Trophoblast cell (in vitro differentiated cells and primary cell): Measurements from ENCODE around the gene PTPRE.

Experiments
- DNase-seq, 2 donors: peaks; one replicate each; pipeline ENCODE4 v3.0.0-alpha.2; 2016
- H2AFZ ChIP-seq: 2 replicates; pipeline ENCODE4 v1.6.1; 2013; ENCODE audit warnings: low read length, moderate library complexity, mild to moderate bottlenecking; ENCODE audit not compliant: insufficient read depth, poor library complexity
- H2AK5ac ChIP-seq: 2 replicates; pipeline ENCODE4 v1.6.1; 2013; ENCODE audit warnings: mild to moderate bottlenecking, low read length
- H2BK120ac ChIP-seq: 2 replicates; pipeline ENCODE4 v1.6.1; 2013; ENCODE audit warnings: low read length, mild to moderate bottlenecking, moderate library complexity; ENCODE audit not compliant: insufficient read depth, poor library complexity
- H2BK12ac ChIP-seq: 2 replicates; pipeline ENCODE4 v1.6.1; 2013; ENCODE audit warnings: mild to moderate bottlenecking, low read length, moderate library complexity
- H2BK5ac ChIP-seq: 2 replicates; pipeline ENCODE4 v1.6.1; 2013; ENCODE audit warnings: low read length, low read depth, moderate library complexity, mild to moderate bottlenecking; ENCODE audit not compliant: poor library complexity
- H3K14ac ChIP-seq: 2 replicates; pipeline ENCODE4 v1.6.1; 2013; ENCODE audit warnings: mild to moderate bottlenecking, low read length
- H3K18ac ChIP-seq: 2 replicates; pipeline ENCODE4 v1.6.1; 2013; ENCODE audit warnings: mild to moderate bottlenecking, low read length
- H3K23ac ChIP-seq: 2 replicates; pipeline ENCODE4 v1.6.1; 2013; ENCODE audit warnings: low read length
- H3K27ac ChIP-seq: 2 replicates; pipeline ENCODE4 v1.5.1; 2013; ENCODE audit warnings: low read depth, mild to moderate bottlenecking, inconsistent platforms, low read length, moderate library complexity
- H3K27me3 ChIP-seq: 2 replicates; pipeline ENCODE4 v1.6.1; 2013; ENCODE audit warnings: inconsistent platforms, mild to moderate bottlenecking, low read length, moderate library complexity; ENCODE audit not compliant: insufficient read depth
- H3K36me3 ChIP-seq, 2 experiments: 1 replicate in 1 of 2; 2 replicates in 1 of 2; pipeline ENCODE4 v1.6.1; 2013; ENCODE audit warnings: low read length in 2 of 2, mild to moderate bottlenecking in 2 of 2, moderate library complexity in 1 of 2; ENCODE audit not compliant: insufficient read depth in 2 of 2, control insufficient read depth in 1 of 2
- H3K4ac ChIP-seq: 2 replicates; pipeline ENCODE4 v1.6.1; 2013; ENCODE audit warnings: low read depth, mild to moderate bottlenecking, low read length, moderate library complexity
- H3K4me1 ChIP-seq, 2 experiments: 1 replicate in 1 of 2; 2 replicates in 1 of 2; pipeline ENCODE4 v1.6.1; 2013; ENCODE audit warnings: low read length in 2 of 2, mild to moderate bottlenecking in 2 of 2, moderate library complexity in 1 of 2; ENCODE audit not compliant: insufficient read depth in 2 of 2, control insufficient read depth in 1 of 2
- H3K4me2 ChIP-seq: 2 replicates; pipeline ENCODE4 v1.6.1; 2013; ENCODE audit warnings: inconsistent platforms, mild to moderate bottlenecking, low read length, moderate library complexity
- H3K4me3 ChIP-seq: 2 replicates; pipeline ENCODE4 v1.5.1; 2013; ENCODE audit warnings: mild to moderate bottlenecking, low read depth, low read length, inconsistent platforms
- H3K79me1 ChIP-seq: one replicate; pipeline ENCODE4 v1.6.1; 2013; ENCODE audit warnings: low read length
- H3K79me2 ChIP-seq: 2 replicates; pipeline ENCODE4 v1.6.1; 2013; ENCODE audit warnings: low read length, mild to moderate bottlenecking; ENCODE audit not compliant: control insufficient read depth, insufficient read depth, poor library complexity
- H3K9ac ChIP-seq: 2 replicates; pipeline ENCODE4 v1.6.1; 2013; ENCODE audit warnings: mild to moderate bottlenecking, low read length
- H3K9me3 ChIP-seq: 2 replicates; pipeline ENCODE4 v1.6.1; 2013; ENCODE audit warnings: low read depth, mild to moderate bottlenecking, control low read depth, inconsistent platforms, low read length; ENCODE audit not compliant: insufficient read depth
- H4K12ac ChIP-seq: 2 replicates; pipeline ENCODE4 v1.6.1; 2013; ENCODE audit warnings: low read depth, mild to moderate bottlenecking, low read length, moderate library complexity
- H4K8ac ChIP-seq: 2 replicates; pipeline ENCODE4 v1.6.1; 2013; ENCODE audit warnings: low read depth, mild to moderate bottlenecking, low read length, moderate library complexity
- H4K91ac ChIP-seq: one replicate; pipeline ENCODE4 v1.6.1; 2013; ENCODE audit warnings: low read depth, mild to moderate bottlenecking, low read length, moderate library complexity
- WGBS: extraction: QIAGEN DNeasy Blood & Tissue Kit; methylation state at CpG from one replicate; pipeline ENCODE4 v1.1.7; 2013; ENCODE audit warnings: missing lambda C conversion rate; ENCODE audit not compliant: insufficient read length, insufficient coverage; ENCODE audit errors: extremely low coverage; 5-methylcytosine and 5-hydroxymethylcytosine counted together

PTPRE gene

GRCh38 chr10:127866276-127867013, 40.5 kb upstream of the PTPRE start:
- H3K4me2 ChIP-seq = no peak overlapping the region
- no CpG with 5 or more reads among the region's 8 CpGs for WGBS
- no peak overlapping the region for H3K18ac ChIP-seq
- no peak overlapping the region for H3K9ac ChIP-seq
- no peak overlapping the region for H3K4me3 ChIP-seq
- H3K36me3 ChIP-seq = no peaks in the 10 kb centered on the region
- no peak overlapping the region for H2BK5ac ChIP-seq
- H4K12ac ChIP-seq = no peak overlapping the region
- no peaks in the 10 kb centered on the region for H3K27me3 ChIP-seq
- H3K4me1 ChIP-seq = peaks cover 0 to 2% of the 10 kb centered on the region in 2 experiments
- peaks cover 3% of the 10 kb centered on the region for H3K9me3 ChIP-seq
- no peak for DNase-seq
- H2AK5ac ChIP-seq = no peak overlapping the region
- H4K8ac ChIP-seq = no peak overlapping the region
- H3K79me1 ChIP-seq = no peaks in the 10 kb centered on the region
- H4K91ac ChIP-seq = no peak overlapping the region
- no peak overlapping the region for H3K14ac ChIP-seq
- H3K4ac ChIP-seq = no peak overlapping the region
- H3K27ac ChIP-seq = no peak overlapping the region
- no peak overlapping the region for H2BK12ac ChIP-seq
- no peak overlapping the region for H2BK120ac ChIP-seq
- no peaks in the 10 kb centered on the region for H3K79me2 ChIP-seq
- H3K23ac ChIP-seq = no peak overlapping the region
- H2AFZ ChIP-seq = no peak overlapping the region

GRCh38 chr10:127867805-127868204, 39.1 kb upstream of the PTPRE start:
- H3K23ac ChIP-seq = no peak overlapping the region
- H3K79me2 ChIP-seq = no peaks in the 10 kb centered on the region
- no peak overlapping the region for H3K14ac ChIP-seq
- H3K79me1 ChIP-seq = no peaks in the 10 kb centered on the region
- no peak overlapping the region for H2BK5ac ChIP-seq
- no peak overlapping the region for H4K12ac ChIP-seq
- H3K9me3 ChIP-seq = peaks cover 3% of the 10 kb centered on the region
- H3K4ac ChIP-seq = no peak overlapping the region
- no peak overlapping the region for H4K8ac ChIP-seq
- H2AK5ac ChIP-seq = no peak overlapping the region
- H3K27me3 ChIP-seq = no peaks in the 10 kb centered on the region
- H3K18ac ChIP-seq = no peak overlapping the region
- H3K27ac ChIP-seq = no peak overlapping the region
- H3K4me3 ChIP-seq = no peak overlapping the region
- H3K4me2 ChIP-seq = no peak overlapping the region
- H3K4me1 ChIP-seq = peaks cover 0 to 2% of the 10 kb centered on the region in 2 experiments
- H4K91ac ChIP-seq = no peak overlapping the region
- H2BK120ac ChIP-seq = no peak overlapping the region
- H3K36me3 ChIP-seq = no peaks in the 10 kb centered on the region
- DNase-seq = no peak
- H2BK12ac ChIP-seq = no peak overlapping the region
- H3K9ac ChIP-seq = no peak overlapping the region
- H2AFZ ChIP-seq = no peak overlapping the region
- no CpG with 5 or more reads among the region's 1 CpG for WGBS

GRCh38 chr10:127869329-127869728, 37.6 kb upstream of the PTPRE start:
- no peak overlapping the region for H3K4me2 ChIP-seq
- H3K27ac ChIP-seq = no peak overlapping the region
- H3K4ac ChIP-seq = no peak overlapping the region
- no peaks in the 10 kb centered on the region for H3K79me2 ChIP-seq
- H2BK12ac ChIP-seq = no peak overlapping the region
- no peak overlapping the region for H3K18ac ChIP-seq
- no peak overlapping the region for H3K23ac ChIP-seq
- H3K4me3 ChIP-seq = no peak overlapping the region
- H4K8ac ChIP-seq = no peak overlapping the region
- no peak overlapping the region for H3K9ac ChIP-seq
- H4K91ac ChIP-seq = no peak overlapping the region
- no peak overlapping the region for H2BK120ac ChIP-seq
- H3K14ac ChIP-seq = no peak overlapping the region
- peaks cover 0 to 2% of the 10 kb centered on the region in 2 experiments for H3K4me1 ChIP-seq
- H3K36me3 ChIP-seq = no peaks in the 10 kb centered on the region
- no peaks in the 10 kb centered on the region for H3K79me1 ChIP-seq
- DNase-seq = no peak
- no peak overlapping the region for H2BK5ac ChIP-seq
- no peaks in the 10 kb centered on the region for H3K9me3 ChIP-seq
- H2AK5ac ChIP-seq = no peak overlapping the region
- no peaks in the 10 kb centered on the region for H3K27me3 ChIP-seq
- H4K12ac ChIP-seq = no peak overlapping the region
- H2AFZ ChIP-seq = no peak overlapping the region

DNA sequence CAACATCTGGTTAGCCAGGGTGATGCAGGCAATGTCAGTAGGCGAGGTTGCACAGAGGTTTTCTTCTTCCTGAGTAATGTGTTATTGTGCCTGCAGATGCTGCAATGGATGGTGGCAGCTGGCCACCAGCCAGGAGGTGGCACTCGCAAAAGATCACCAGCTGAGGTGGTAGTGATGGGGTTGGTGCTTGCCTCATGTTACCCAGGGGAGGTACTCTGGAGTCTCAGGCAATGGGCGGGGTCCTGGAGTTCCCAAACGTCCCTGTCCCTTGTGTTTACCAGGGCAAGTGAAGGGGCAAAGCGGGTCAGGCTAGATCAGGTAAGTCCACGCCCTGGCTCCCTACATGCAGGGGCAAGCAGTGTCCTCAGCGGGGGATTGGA, 35.3 kb upstream of the PTPRE start:
- H3K27me3 ChIP-seq = no peaks in the 10 kb centered on the region
- DNase-seq = no peak
- H2AFZ ChIP-seq = no peak overlapping the region
- no peak overlapping the region for H2BK5ac ChIP-seq
- no peak overlapping the region for H3K9ac ChIP-seq
- no peak overlapping the region for H2BK12ac ChIP-seq
- H4K8ac ChIP-seq = no peak overlapping the region
- H3K27ac ChIP-seq = no peak overlapping the region
- H3K36me3 ChIP-seq = no peaks in the 10 kb centered on the region
- WGBS = no CpG with 5 or more reads among the region's 7 CpGs
- H3K4ac ChIP-seq = no peak overlapping the region
- H4K12ac ChIP-seq = no peak overlapping the region
- H3K4me1 ChIP-seq = peaks cover 0 to 4% of the 10 kb centered on the region in 2 experiments
- no peak overlapping the region for H2AK5ac ChIP-seq
- no peaks in the 10 kb centered on the region for H3K79me1 ChIP-seq
- no peak overlapping the region for H3K4me2 ChIP-seq
- H3K79me2 ChIP-seq = no peaks in the 10 kb centered on the region
- no peak overlapping the region for H2BK120ac ChIP-seq
- no peak overlapping the region for H3K23ac ChIP-seq
- H3K14ac ChIP-seq = no peak overlapping the region
- no peaks in the 10 kb centered on the region for H3K9me3 ChIP-seq
- no peak overlapping the region for H3K18ac ChIP-seq
- no peak overlapping the region for H4K91ac ChIP-seq
- H3K4me3 ChIP-seq = no peak overlapping the region
